WTC11 (cell line): ENCODE data around the gene TNNT1. TPM values are rescaled to one million over a fixed set of nuclear protein-coding genes. Genes with fewer than 3 reads are reported as not detected.
"Not testable (repeated sequence)": the region's sequence is repeated elsewhere in the genome, so short reads cannot be mapped to it uniquely, and the experiment has no call there.

Experiments used
- ATAC-seq: fragments of 200-7000 bp; cut with Tn5 transposase; 2 replicates; pipeline ENCODE4 v1.10.0; 2021; ENCODE audit warnings: mild to moderate bottlenecking, moderate library complexity
- CTCF ChIA-PET: fragments of 300-600 bp; sonication (Branson Sonifier 250); formaldehyde crosslinking; loops from one replicate; lab custom pipeline; 2021; ENCODE audit warnings: antibody characterized with exemption; lab: Charles Lee
- POLR2A ChIA-PET: fragments of 350-600 bp; sonication (Branson Sonifier 250); formaldehyde crosslinking; loops from one replicate; lab custom pipeline; 2021; ENCODE audit warnings: antibody characterized with exemption; lab: Charles Lee
- DNase-seq: peaks from one replicate; pipeline ENCODE4 v3.0.0; 2021; ENCODE audit warnings: low spot score
- H3K27ac Mint-ChIP-seq: 2 replicates; pipeline ENCODE4 v1.8.0; 2021; ENCODE audit warnings: mixed read lengths
- H3K27me3 Mint-ChIP-seq: 2 replicates; pipeline ENCODE4 v1.8.0; 2021; ENCODE audit warnings: low read depth, mild to moderate bottlenecking, moderate library complexity, mixed read lengths
- H3K36me3 Mint-ChIP-seq: 2 replicates; pipeline ENCODE4 v1.8.0; 2021; ENCODE audit warnings: mixed read lengths
- H3K4me1 Mint-ChIP-seq: 2 replicates; pipeline ENCODE4 v1.8.0; 2022; ENCODE audit warnings: mixed read lengths
- H3K4me3 Mint-ChIP-seq: 2 replicates; pipeline ENCODE4 v1.8.0; 2021; ENCODE audit warnings: mild to moderate bottlenecking, moderate library complexity, mixed read lengths
- H3K9me3 Mint-ChIP-seq: 2 replicates; pipeline ENCODE4 v1.8.0; 2021; ENCODE audit warnings: mixed read lengths
- JAZF1 ChIP-seq: fragments of 250-450 bp; sonication (Bioruptor Pico); IDR thresholded peaks from 2 replicates; pipeline ENCODE4 v1.9.0; 2021; ENCODE audit warnings: moderate library complexity, mild to moderate bottlenecking, inconsistent platforms
- NFATC4 ChIP-seq: fragments of 250-450 bp; sonication (Bioruptor Pico); IDR thresholded peaks from 2 replicates; pipeline ENCODE4 v1.9.0; 2021; ENCODE audit warnings: mild to moderate bottlenecking
- RELA ChIP-seq: sonication (generic); formaldehyde crosslinking; IDR thresholded peaks from 2 replicates; pipeline ENCODE4 v1.8.1; 2022; ENCODE audit warnings: missing genetic modification reagents, mild to moderate bottlenecking, borderline replicate concordance
- SP1 ChIP-seq: sonication (generic); formaldehyde crosslinking; conservative IDR thresholded peaks from 2 replicates; pipeline ENCODE4 v1.8.1; 2022; ENCODE audit warnings: missing genetic modification reagents
- ZBTB21 ChIP-seq: sonication (generic); formaldehyde crosslinking; IDR thresholded peaks from 2 replicates; pipeline ENCODE4 v1.8.1; 2023; ENCODE audit warnings: mild to moderate bottlenecking, missing genetic modification reagents, borderline replicate concordance
- ZNF232 ChIP-seq: sonication (generic); formaldehyde crosslinking; IDR thresholded peaks from 2 replicates; pipeline ENCODE4 v1.8.0; 2022; ENCODE audit warnings: mild to moderate bottlenecking, missing genetic modification reagents
- total RNA-seq: library from RNA; stranded (reverse); gene quantifications from 3 replicates; pipeline ENCODE4 v1.2.3, GENCODE V29; 2021
- TF ChIP-seq, protein P1 (sequence below): sonication (generic); formaldehyde crosslinking; IDR thresholded peaks from 2 replicates; pipeline ENCODE4 v1.8.1; 2022; ENCODE audit warnings: low read depth, missing genetic modification reagents, borderline replicate concordance
- TF ChIP-seq, protein P2 (sequence below): sonication (generic); formaldehyde crosslinking; IDR thresholded peaks from 2 replicates; pipeline ENCODE4 v1.8.1; 2023; ENCODE audit warnings: mild to moderate bottlenecking, missing genetic modification reagents, moderate library complexity
- TF ChIP-seq, protein P3 (sequence below): fragments of 250-450 bp; sonication (Bioruptor Pico); IDR thresholded peaks from 2 replicates; pipeline ENCODE4 v1.9.0; 2021; ENCODE audit warnings: moderate library complexity, mild to moderate bottlenecking, inconsistent platforms, borderline replicate concordance
- TF ChIP-seq, protein P4 (sequence below): sonication (generic); formaldehyde crosslinking; IDR thresholded peaks from 2 replicates; pipeline ENCODE4 v1.8.0; 2023; ENCODE audit warnings: missing genetic modification reagents
- TF ChIP-seq, protein P5 (sequence below): sonication (generic); formaldehyde crosslinking; IDR thresholded peaks from 2 replicates; pipeline ENCODE4 v1.8.1; 2023; ENCODE audit warnings: mild to moderate bottlenecking, missing genetic modification reagents

TNNT1 gene
- total RNA-seq, 1 experiment from 2014 or later, result 50.6 TPM

DNA sequence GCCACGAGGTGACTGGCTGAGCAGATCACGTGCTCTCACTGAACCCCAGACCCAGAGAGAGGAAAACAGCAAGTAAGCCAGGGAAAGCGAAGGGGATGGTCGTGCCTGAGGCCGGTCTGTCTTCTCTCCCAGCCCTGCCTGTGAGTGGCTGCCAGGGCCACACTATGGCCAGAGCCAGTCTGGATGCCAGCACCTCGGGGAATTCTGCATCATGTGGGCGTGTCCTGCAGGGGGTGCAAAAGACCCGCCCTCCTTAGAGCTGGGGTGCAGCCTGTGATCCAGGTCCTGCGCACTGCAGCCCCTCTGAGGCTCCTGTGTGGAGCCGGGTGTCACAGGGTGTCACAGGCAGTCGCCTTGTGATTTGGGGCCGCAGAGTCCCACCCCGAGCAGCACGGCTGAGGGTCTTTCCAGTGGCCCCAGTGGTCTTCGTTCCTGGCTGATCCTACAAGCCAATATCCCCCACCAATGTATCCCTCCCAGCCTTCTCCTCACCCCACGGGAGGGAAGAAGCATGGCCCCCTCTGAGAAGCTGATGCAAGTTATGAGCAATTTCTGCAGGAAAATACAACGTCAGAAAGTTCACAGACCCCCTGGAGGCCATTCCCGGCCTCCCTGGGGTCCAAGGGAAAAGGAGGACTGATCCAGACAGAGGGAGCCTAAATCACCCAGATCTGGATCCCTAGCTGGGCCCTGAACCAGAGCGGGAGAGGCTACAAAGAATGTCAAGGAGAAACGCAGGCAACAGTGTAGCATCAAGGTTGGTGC, 39.3 kb downstream of the TNNT1 start:
- DNase-seq (no peak), ATAC-seq (no peak)
- Mint-ChIP-seq H3K27me3 (no peaks in the 10 kb centered on the region), H3K27ac (no peak overlapping the region), H3K9me3 (no peaks in the 10 kb centered on the region), H3K36me3 (peaks cover 12% of the 10 kb centered on the region), H3K4me3 (no peak overlapping the region), H3K4me1 (peaks cover 6% of the 10 kb centered on the region; the same call in 1 of the 2 replicates)
- TF ChIP-seq, protein P1, sequence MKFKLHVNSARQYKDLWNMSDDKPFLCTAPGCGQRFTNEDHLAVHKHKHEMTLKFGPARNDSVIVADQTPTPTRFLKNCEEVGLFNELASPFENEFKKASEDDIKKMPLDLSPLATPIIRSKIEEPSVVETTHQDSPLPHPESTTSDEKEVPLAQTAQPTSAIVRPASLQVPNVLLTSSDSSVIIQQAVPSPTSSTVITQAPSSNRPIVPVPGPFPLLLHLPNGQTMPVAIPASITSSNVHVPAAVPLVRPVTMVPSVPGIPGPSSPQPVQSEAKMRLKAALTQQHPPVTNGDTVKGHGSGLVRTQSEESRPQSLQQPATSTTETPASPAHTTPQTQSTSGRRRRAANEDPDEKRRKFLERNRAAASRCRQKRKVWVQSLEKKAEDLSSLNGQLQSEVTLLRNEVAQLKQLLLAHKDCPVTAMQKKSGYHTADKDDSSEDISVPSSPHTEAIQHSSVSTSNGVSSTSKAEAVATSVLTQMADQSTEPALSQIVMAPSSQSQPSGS (CRISPR knock-in tag), result no peak
- TF ChIP-seq JAZF1 (CRISPR knock-in tag) (no peak), RELA (CRISPR knock-in tag) (no peak)
- TF ChIP-seq, protein P2, sequence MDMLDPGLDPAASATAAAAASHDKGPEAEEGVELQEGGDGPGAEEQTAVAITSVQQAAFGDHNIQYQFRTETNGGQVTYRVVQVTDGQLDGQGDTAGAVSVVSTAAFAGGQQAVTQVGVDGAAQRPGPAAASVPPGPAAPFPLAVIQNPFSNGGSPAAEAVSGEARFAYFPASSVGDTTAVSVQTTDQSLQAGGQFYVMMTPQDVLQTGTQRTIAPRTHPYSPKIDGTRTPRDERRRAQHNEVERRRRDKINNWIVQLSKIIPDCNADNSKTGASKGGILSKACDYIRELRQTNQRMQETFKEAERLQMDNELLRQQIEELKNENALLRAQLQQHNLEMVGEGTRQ (CRISPR knock-in tag), result no peak
- TF ChIP-seq, protein P3, sequence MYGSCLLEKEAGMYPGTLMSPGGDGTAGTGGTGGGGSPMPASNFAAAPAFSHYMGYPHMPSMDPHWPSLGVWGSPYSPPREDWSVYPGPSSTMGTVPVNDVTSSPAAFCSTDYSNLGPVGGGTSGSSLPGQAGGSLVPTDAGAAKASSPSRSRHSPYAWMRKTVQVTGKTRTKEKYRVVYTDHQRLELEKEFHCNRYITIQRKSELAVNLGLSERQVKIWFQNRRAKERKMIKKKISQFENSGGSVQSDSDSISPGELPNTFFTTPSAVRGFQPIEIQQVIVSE (CRISPR knock-in tag), result no peak
- TF ChIP-seq, protein P4, sequence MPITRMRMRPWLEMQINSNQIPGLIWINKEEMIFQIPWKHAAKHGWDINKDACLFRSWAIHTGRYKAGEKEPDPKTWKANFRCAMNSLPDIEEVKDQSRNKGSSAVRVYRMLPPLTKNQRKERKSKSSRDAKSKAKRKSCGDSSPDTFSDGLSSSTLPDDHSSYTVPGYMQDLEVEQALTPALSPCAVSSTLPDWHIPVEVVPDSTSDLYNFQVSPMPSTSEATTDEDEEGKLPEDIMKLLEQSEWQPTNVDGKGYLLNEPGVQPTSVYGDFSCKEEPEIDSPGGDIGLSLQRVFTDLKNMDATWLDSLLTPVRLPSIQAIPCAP (CRISPR knock-in tag), result no peak
- CTCF ChIA-PET, result interaction anchor here (1.0 kb wide), 1 partner anchor 56 kb away, joined by 3 read pairs; the partner anchor contains the start of gene DNAAF3
- POLR2A ChIA-PET, result no interaction called here

DNA sequence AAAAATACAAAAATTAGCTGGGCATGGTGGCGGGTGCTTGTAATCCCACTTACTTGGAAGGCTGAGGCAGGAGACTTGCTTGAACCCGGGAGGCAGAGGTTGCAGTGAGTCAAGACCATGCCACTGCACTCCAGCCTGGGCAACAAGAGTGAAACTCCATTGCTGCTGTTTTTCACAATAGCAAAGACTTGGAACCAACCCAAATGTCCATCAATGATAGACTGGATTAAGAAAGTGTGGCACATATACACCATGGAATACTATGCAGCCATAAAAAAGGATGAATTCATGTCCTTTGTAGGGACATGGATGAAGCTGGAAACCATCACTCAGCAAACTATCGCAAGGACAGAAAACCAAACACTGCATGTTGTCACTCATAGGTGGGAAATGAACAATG, 41.8 kb downstream of the TNNT1 start:
- POLR2A ChIA-PET, H3K27ac Mint-ChIP-seq, DNase-seq, CTCF ChIA-PET, H3K4me3 Mint-ChIP-seq, H3K4me1 Mint-ChIP-seq, H3K27me3 Mint-ChIP-seq, ATAC-seq, H3K9me3 Mint-ChIP-seq: not testable (repeated sequence)
- H3K36me3 Mint-ChIP-seq, result peaks cover 26% of the 10 kb centered on the region

DNA sequence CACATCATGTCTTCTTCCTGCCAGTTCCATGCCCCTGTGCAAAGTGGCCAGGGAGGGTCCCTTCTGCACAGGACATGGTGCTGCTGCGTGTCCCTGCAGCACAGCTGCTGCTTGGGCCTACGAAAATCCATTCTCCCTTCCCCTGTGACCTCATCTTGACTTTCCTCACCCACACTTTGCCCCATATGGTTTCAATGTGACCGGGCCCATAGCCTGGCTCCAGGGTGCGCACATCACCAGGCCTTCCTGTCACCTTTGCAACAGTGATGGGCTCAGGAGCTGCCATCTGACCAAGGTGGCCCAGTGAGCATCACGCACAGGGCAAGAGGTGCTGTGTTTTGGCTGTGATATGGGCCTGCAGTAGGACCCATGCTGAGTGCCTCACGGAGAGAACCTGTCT, 42.4 kb downstream of the TNNT1 start:
- TF ChIP-seq NFATC4 (CRISPR knock-in tag) (no peak), ZNF232 (CRISPR knock-in tag) (no peak), JAZF1 (CRISPR knock-in tag) (no peak), ZBTB21 (CRISPR knock-in tag) (no peak), SP1 (CRISPR knock-in tag) (no peak)
- TF ChIP-seq, protein P5, sequence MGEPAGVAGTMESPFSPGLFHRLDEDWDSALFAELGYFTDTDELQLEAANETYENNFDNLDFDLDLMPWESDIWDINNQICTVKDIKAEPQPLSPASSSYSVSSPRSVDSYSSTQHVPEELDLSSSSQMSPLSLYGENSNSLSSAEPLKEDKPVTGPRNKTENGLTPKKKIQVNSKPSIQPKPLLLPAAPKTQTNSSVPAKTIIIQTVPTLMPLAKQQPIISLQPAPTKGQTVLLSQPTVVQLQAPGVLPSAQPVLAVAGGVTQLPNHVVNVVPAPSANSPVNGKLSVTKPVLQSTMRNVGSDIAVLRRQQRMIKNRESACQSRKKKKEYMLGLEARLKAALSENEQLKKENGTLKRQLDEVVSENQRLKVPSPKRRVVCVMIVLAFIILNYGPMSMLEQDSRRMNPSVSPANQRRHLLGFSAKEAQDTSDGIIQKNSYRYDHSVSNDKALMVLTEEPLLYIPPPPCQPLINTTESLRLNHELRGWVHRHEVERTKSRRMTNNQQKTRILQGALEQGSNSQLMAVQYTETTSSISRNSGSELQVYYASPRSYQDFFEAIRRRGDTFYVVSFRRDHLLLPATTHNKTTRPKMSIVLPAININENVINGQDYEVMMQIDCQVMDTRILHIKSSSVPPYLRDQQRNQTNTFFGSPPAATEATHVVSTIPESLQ, result no peak
- Mint-ChIP-seq H3K36me3 (peaks cover 29% of the 10 kb centered on the region), H3K27ac (no peak overlapping the region), H3K4me3 (no peak overlapping the region), H3K27me3 (no peaks in the 10 kb centered on the region), H3K9me3 (peaks cover 7% of the 10 kb centered on the region; the same call in 1 of the 2 replicates), H3K4me1 (no peaks in the 10 kb centered on the region)
- no peak for ATAC-seq
- ChIA-PET CTCF (interaction anchor here (1.1 kb wide), 1 partner anchor 10 kb away, joined by 4 read pairs; no protein-coding TSS in a partner anchor), POLR2A (interaction anchor here (1.1 kb wide), 1 partner anchor 11 kb away, joined by 5 read pairs; the partner anchor contains the start of gene PPP1R12C)
- DNase-seq, result no peak
